ENCODE measurements around the gene RASSF7.

DNA sequence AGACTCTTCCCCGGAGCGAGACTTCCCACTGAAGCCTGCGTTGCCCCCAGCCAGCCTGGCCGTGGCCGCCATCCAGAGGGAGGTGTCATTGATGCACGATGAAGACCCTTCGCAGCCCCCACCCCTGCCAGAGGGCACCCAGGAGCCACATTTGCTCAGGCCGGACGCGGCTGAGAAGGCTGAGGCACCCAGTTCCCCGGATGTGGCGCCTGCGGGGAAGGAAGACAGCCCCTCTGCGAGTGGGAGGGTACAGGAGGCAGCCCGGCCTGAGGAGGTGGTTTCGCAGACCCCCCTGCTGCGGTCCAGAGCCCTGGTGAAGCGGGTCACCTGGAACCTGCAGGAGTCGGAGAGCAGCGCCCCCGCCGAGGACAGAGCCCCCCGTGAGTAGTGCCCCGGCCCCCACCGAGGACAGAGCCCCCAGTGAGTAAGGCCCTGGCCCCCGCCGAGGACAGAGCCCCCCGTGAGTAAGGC lies 48.6 kb downstream of the RASSF7 start:
- TF ChIP-seq, protein P1, sequence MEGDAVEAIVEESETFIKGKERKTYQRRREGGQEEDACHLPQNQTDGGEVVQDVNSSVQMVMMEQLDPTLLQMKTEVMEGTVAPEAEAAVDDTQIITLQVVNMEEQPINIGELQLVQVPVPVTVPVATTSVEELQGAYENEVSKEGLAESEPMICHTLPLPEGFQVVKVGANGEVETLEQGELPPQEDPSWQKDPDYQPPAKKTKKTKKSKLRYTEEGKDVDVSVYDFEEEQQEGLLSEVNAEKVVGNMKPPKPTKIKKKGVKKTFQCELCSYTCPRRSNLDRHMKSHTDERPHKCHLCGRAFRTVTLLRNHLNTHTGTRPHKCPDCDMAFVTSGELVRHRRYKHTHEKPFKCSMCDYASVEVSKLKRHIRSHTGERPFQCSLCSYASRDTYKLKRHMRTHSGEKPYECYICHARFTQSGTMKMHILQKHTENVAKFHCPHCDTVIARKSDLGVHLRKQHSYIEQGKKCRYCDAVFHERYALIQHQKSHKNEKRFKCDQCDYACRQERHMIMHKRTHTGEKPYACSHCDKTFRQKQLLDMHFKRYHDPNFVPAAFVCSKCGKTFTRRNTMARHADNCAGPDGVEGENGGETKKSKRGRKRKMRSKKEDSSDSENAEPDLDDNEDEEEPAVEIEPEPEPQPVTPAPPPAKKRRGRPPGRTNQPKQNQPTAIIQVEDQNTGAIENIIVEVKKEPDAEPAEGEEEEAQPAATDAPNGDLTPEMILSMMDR (conservative IDR thresholded peaks at IDR 0.05; ENCODE audit: low read depth, low read length) = no peak
- no peak for TF ChIP-seq EZH2phosphoT487 (IDR thresholded peaks at IDR 0.05; ENCODE audit: borderline replicate concordance, low read length)
